ENCODE data around the gene SORL1. TPM values are rescaled to one million over a fixed set of nuclear protein-coding genes. Genes with fewer than 3 reads are reported as not detected.

SORL1 gene
- total and polyA plus RNA-seq, 2 of the 13 experiments (the other 11 are each of a cell fraction or from before 2014, with no cell fraction given): 21.3 to 148 TPM

DNA sequence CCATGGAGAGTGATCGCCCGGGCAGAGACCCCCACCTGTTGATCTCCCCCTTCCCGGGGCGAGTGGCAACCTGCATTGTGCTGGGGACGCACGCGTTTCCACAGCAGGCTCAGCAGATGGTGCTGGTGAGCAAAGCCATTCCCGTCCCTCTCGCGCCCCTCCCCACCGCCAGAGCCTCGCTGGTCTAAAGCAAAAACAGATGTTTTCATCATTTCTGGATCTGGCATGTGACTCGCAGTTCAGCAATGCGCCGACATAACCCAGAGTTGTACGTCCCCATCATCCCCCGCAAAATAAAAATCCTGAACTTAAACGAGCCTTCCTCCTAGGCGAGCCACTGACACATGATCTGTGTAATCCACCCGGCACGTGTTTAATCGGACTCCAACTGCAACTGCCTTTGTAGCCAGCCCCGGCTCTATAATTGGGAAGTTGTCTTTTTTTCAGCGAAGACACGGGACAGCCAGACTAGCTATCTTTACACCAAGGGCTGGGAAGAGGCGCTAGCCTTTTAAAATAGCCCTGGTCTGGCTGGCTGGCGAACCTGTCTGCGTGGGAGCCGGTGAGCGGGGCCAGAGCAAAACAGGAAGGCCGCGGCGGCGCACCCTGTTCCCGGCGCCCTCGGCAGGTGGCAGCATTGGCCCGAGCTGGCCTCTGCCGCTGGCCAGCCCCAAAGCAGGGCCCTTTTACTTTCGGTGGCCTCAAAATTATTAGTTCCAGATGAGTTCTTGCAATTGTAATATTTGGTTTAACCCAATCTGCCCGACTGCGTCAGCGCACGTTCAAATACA lies 203.6 kb downstream of the SORL1 start (continued):
- no peak for TF ChIP-seq MAFK (conservative IDR thresholded peaks at IDR 0.05 in 1 of 2, IDR thresholded peaks at IDR 0.05 in 1 of 2; ENCODE audit: low read length in 2 of 2)
- peak; percentile 70; the same call in 1 of the 2 replicates for TF ChIP-seq EED (CRISPR knock-in tag; IDR thresholded peaks at IDR 0.05)
- no peak for TF ChIP-seq NR1H2 (CRISPR knock-in tag; IDR thresholded peaks at IDR 0.05; ENCODE audit: borderline replicate concordance, low read depth)
- TF ChIP-seq POLR2AphosphoS5 (IDR thresholded peaks at IDR 0.05; ENCODE audit: low read depth, low read length): no peak
- TF ChIP-seq ZNF343 (CRISPR knock-in tag; IDR thresholded peaks at IDR 0.05): no peak
- TF ChIP-seq HNF4G (IDR thresholded peaks at IDR 0.05; ENCODE audit: borderline replicate concordance, low read depth, low read length): no peak
- TF ChIP-seq HNF4G (CRISPR knock-in tag; IDR thresholded peaks at IDR 0.05; ENCODE audit: borderline replicate concordance, low read depth): no peak; the same call in 1 of the 2 replicates
- no peak for TF ChIP-seq AHR (CRISPR knock-in tag; IDR thresholded peaks at IDR 0.05)
- no peak for TF ChIP-seq RXRB (CRISPR knock-in tag; IDR thresholded peaks at IDR 0.05; ENCODE audit: borderline replicate concordance)
- no peak for TF ChIP-seq ZSCAN22 (CRISPR knock-in tag; IDR thresholded peaks at IDR 0.05)
- no peak for TF ChIP-seq ZNF598 (CRISPR knock-in tag; IDR thresholded peaks at IDR 0.05; ENCODE audit: borderline replicate concordance)
- TF ChIP-seq DNMT3B (CRISPR knock-in tag; conservative IDR thresholded peaks at IDR 0.05): no peak
- no peak for TF ChIP-seq ZZZ3 (CRISPR knock-in tag; IDR thresholded peaks at IDR 0.05; ENCODE audit: borderline replicate concordance)
- TF ChIP-seq ZNF136 (CRISPR knock-in tag; IDR thresholded peaks at IDR 0.05; ENCODE audit: low read depth): no peak
- TF ChIP-seq ZNF33B (CRISPR knock-in tag; IDR thresholded peaks at IDR 0.05): peak; percentile 32; the same call in 1 of the 2 replicates
- TF ChIP-seq KLF12 (CRISPR knock-in tag; IDR thresholded peaks at IDR 0.05; ENCODE audit: borderline replicate concordance): no peak
- no peak for TF ChIP-seq FOXP1 (IDR thresholded peaks at IDR 0.05)
- TF ChIP-seq FOXP1 (CRISPR knock-in tag; IDR thresholded peaks at IDR 0.05): no peak
- TF ChIP-seq, protein P1, sequence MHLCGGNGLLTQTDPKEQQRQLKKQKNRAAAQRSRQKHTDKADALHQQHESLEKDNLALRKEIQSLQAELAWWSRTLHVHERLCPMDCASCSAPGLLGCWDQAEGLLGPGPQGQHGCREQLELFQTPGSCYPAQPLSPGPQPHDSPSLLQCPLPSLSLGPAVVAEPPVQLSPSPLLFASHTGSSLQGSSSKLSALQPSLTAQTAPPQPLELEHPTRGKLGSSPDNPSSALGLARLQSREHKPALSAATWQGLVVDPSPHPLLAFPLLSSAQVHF (CRISPR knock-in tag; IDR thresholded peaks at IDR 0.05): peak; percentile 41; the same call in 1 of the 2 replicates
- TF ChIP-seq, protein P2, sequence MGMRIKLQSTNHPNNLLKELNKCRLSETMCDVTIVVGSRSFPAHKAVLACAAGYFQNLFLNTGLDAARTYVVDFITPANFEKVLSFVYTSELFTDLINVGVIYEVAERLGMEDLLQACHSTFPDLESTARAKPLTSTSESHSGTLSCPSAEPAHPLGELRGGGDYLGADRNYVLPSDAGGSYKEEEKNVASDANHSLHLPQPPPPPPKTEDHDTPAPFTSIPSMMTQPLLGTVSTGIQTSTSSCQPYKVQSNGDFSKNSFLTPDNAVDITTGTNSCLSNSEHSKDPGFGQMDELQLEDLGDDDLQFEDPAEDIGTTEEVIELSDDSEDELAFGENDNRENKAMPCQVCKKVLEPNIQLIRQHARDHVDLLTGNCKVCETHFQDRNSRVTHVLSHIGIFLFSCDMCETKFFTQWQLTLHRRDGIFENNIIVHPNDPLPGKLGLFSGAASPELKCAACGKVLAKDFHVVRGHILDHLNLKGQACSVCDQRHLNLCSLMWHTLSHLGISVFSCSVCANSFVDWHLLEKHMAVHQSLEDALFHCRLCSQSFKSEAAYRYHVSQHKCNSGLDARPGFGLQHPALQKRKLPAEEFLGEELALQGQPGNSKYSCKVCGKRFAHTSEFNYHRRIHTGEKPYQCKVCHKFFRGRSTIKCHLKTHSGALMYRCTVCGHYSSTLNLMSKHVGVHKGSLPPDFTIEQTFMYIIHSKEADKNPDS (CRISPR knock-in tag; IDR thresholded peaks at IDR 0.05): peak; percentile 57; the same call in 1 of the 2 replicates
- no peak for TF ChIP-seq NCOA2 (CRISPR knock-in tag; IDR thresholded peaks at IDR 0.05)
- TF ChIP-seq, protein P3, sequence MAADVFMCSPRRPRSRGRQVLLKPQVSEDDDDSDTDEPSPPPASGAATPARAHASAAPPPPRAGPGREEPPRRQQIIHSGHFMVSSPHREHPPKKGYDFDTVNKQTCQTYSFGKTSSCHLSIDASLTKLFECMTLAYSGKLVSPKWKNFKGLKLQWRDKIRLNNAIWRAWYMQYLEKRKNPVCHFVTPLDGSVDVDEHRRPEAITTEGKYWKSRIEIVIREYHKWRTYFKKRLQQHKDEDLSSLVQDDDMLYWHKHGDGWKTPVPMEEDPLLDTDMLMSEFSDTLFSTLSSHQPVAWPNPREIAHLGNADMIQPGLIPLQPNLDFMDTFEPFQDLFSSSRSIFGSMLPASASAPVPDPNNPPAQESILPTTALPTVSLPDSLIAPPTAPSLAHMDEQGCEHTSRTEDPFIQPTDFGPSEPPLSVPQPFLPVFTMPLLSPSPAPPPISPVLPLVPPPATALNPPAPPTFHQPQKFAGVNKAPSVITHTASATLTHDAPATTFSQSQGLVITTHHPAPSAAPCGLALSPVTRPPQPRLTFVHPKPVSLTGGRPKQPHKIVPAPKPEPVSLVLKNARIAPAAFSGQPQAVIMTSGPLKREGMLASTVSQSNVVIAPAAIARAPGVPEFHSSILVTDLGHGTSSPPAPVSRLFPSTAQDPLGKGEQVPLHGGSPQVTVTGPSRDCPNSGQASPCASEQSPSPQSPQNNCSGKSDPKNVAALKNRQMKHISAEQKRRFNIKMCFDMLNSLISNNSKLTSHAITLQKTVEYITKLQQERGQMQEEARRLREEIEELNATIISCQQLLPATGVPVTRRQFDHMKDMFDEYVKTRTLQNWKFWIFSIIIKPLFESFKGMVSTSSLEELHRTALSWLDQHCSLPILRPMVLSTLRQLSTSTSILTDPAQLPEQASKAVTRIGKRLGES (CRISPR knock-in tag; IDR thresholded peaks at IDR 0.05; ENCODE audit: borderline replicate concordance): no peak
- TF ChIP-seq MATR3 (CRISPR knock-in tag; IDR thresholded peaks at IDR 0.05): no peak
- no peak for TF ChIP-seq LCORL (IDR thresholded peaks at IDR 0.05)
- TF ChIP-seq LCORL (CRISPR knock-in tag; IDR thresholded peaks at IDR 0.05): no peak
- no peak for TF ChIP-seq SMAD3 (CRISPR knock-in tag; IDR thresholded peaks at IDR 0.05)
- TF ChIP-seq ZNF367 (CRISPR knock-in tag; IDR thresholded peaks at IDR 0.05; ENCODE audit: borderline replicate concordance): no peak
- TF ChIP-seq HMG20A (CRISPR knock-in tag; IDR thresholded peaks at IDR 0.05; ENCODE audit: borderline replicate concordance): no peak; the same call in 1 of the 2 replicates

All from HepG2 (cell line).